DLD1 (cell line): ENCODE data around the gene TMEM270.
"Not testable (repeated sequence)": the region's sequence is repeated elsewhere in the genome, so short reads cannot be mapped to it uniquely, and the experiment has no call there.

ENCODE experiments used
- in situ Hi-C: cut with HindIII; loops from 2 replicates; pipeline ENCODE4 v1.10.0; 2017; ENCODE audit warnings: low sequenced_read_pairs

Gene TMEM270

GRCh38 chr7:73831834-73832651 lies 28.9 kb upstream of the TMEM270 start:
- in situ Hi-C loops, result no loop called here

DNA sequence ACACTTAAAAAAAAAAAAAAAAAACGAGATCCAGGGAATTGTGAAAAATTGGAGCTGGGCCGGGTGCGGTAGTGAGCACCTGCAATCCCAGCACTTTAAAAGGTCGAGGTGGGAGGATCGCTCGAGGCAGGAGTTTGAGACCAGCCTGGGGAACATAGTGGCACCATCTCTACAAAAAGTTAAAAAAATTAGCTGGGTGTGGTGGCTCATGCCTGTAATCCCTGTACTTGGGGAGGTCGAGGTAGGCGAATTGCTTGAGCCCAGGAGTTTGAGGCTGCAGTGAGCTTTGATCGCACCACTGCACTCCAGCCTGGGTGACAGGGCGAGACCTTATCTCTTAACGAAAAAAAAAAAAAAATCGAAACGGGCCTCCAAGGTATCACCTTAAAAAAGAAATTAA lies 28.2 kb upstream of the TMEM270 start:
- in situ Hi-C loops, result no loop called here

GRCh38 chr7:73833251-73833919 lies 27.6 kb upstream of the TMEM270 start:
- in situ Hi-C loops, result no loop called here

GRCh38 chr7:73834626-73835191 lies 26.2 kb upstream of the TMEM270 start:
- in situ Hi-C loops, result no loop called here

DNA sequence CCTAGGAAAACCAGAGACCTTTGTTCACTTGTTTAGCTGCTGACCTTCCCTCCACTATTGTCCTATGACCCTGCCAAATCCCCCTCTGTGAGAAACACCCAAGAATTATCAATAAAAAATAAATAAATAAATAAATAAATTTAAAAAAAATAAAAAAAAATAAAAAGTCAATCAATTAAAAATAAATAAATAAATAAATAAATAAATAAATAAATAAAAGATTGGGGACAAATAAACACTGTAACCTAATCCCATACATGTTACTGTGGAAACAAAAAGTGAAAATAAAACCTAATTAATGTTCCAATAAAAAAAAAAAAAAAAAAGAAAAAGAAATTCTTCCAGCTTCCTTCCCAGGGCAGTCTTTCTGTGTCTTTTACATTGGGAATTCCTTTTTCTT lies 23.8 kb upstream of the TMEM270 start:
- in situ Hi-C loops, result not testable (repeated sequence)

- in situ Hi-C loops, result no loop called here
These were observed 22.3 kb upstream of the TMEM270 start for GRCh38 chr7:73838642-73839041.

DNA sequence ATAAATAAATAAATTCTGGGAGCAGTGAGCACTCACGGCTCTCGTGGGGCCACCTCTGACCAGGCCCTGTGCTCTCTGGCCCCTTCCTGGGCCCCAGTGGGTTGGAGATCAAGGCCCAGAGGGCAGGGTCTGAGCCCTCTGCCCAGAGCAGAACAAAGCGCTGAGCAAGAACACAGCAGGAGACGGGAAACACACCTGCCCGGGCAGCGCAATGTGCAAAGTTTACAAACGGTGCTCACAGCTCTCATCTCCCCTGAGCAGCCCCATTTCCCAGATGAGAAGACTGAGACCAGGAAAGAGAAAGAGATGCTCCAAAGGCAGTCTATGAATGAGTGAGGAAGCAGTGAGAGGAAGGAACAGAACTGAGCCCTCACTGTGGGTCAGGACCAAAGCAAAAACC lies 21.7 kb upstream of the TMEM270 start:
- in situ Hi-C loops, result no loop called here

DNA sequence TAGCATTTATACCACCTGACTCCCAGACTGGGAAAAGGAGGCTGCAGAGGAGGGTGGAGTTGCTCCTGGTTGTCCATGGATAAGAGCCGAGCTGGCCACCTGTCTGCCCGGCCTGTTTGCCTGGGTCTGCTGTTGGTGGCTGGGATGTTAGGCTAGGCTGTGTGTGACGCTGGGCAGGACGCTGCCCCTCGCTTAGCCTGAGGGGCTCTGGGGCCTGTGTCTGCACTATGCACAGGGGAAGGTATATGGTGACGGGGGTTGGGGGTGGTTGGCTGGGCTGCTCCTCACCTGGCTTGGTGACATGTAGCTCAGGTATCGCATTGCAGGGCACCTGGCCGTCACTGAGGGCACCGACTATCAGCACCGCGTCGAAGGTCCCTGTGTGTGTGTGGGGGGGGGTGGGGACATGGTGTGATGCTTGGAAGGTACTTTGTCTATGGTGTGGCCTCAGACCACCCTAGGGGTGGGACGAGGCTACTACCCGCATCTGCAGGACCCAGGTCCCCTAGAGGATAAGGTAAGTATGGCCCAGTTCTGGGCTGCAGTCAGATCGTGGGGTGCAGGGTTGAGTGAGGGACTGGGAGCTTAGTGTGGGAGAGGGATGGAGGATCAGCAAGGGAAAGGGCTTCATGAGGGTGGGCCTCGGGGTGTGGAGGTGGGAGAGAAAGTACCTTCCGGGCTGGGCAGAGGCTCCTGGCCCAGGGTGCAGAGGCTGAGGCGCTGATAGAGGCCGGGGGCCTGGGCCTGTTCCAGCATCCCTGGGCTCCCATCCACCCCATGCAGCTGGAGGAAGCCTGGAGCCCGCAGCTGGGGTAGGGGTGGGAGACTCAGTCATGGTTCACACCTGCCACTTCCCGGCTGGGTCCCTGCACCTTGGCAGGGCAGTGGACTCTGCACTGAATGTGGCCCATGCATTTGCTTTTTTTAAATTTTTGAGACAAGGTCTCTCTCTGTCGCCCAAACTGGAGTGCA lies 20.9 kb upstream of the TMEM270 start:
- in situ Hi-C loops, result no loop called here

- in situ Hi-C loops, result no loop called here
These were observed 20.1 kb upstream of the TMEM270 start for GRCh38 chr7:73840715-73841379.

DNA sequence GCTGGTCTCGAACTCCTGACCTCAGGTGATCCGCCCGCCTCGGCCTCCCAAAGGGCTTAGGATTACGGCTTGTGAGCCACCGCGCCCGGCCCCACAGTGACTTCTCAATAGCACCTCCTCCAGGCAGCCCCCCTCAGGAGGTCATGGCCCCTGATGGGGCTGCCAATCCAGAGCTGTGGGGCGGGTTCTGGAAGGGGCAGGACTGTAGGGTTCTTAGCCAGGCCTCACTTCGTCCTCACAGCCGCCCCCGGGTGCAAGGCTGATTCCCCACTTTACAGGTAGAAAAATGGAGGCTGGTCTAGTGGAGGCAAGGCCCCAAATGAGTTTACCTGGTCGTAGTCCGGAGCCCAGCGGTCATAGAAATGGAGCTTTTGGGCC lies 19.3 kb upstream of the TMEM270 start:
- in situ Hi-C loops, result no loop called here

DNA sequence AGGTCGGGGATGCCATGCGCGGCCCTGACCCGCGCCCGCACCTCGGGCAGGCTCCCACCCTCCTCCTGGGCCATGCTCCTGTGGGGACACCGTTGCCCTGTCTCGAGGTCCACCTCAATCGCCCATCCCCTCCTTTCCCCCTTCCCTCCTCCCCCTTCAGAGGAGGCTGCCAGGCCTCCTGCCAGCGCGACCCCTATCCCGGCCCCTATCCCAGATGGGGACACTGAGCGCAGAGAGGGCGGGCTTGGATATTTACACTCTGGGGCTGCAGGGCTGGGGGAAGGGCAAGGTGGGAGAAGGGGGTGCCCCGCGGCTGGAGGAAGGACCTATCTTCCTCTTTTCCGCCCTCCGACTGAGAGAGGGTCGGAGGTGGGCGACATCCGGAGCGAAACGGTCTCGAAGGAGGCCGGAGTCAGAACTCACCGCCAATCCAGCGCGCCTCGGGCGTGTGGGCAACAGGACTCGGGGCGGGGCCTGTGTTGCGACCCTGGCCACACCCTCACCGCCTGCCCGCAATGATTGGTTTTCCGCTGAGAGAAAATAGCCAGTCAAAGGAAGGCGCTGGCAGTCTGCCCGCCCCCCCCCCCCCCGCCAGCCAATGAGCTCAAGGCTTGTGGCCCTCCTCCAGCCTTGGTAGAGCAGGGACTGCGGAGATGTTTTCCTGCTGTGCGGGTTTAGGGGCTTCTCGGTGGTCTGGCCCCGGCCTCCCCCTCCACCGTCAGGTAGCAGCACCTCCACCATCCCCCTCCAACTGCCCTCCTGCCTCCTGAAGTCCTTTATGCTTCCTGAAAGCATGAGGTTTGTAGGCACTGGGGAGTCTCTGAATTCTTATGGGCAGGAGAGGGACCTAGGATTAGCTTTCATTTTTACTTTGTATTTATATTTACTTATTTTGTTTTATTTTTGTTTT lies 18.6 kb upstream of the TMEM270 start, which contains the start of gene METTL27:
Gene METTL27, minus strand, starts transcription at position 450 of the 910 bp plus-strand sequence. Its CDS starts 376 bp downstream, at position 74.
- in situ Hi-C loops, result no loop called here

DNA sequence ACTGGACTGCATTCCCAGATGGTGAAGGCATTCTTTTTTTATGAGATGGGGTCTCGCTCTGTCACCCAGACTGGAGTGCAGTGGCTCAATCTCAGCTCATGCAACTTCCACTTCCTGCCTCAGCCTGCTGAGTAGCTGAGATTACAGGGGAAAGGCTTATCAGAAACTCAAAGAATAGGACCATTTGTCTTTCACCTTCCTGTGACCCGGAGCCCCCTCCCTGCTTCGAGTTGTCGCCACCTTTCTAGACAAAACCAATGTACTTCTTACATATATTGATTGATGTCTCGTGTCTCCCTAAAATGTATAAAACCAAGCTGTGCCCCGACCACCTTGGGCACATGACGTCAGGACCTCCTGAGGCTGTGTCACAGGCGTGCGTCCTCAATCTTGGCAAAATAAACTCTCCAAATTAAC lies 16.8 kb upstream of the TMEM270 start:
- in situ Hi-C loops, result no loop called here

DNA sequence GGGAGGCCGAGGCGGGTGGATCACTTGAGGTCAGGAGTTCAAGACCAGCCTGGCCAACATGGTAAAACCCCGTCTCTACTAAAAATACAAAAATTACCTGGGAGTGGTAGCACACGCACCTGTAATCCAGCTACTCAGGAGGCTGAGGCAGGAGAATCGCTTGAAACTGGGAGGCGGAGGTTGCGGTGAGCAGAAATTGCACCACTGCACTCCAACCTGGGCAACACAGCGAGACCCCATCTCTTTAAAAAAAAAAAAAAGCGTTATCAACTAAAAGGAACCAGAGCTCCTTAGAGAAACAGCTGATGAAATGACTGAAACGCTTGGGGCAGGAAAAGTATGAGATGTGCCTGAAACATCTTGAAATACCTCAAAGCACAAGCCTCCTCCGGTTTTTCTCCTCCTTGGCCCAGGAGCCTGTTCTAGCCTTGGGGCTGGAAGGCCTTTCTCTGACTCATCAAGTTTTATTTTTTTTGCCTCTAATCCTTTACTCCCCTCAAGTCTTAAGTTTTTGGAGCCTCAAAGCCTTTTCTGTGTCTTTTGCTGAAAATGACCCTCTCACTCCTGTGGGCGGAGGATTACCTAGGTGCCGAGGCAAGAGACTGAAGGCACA lies 16.0 kb upstream of the TMEM270 start:
- in situ Hi-C loops, result no loop called here

GRCh38 chr7:73845701-73846195 lies 15.2 kb upstream of the TMEM270 start:
- in situ Hi-C loops, result not testable (repeated sequence)

- in situ Hi-C loops, result no loop called here
These were observed 12.8 kb upstream of the TMEM270 start for GRCh38 chr7:73847941-73848723.

- in situ Hi-C loops, result no loop called here
These were observed 10.2 kb upstream of the TMEM270 start for GRCh38 chr7:73850781-73851207.

DNA sequence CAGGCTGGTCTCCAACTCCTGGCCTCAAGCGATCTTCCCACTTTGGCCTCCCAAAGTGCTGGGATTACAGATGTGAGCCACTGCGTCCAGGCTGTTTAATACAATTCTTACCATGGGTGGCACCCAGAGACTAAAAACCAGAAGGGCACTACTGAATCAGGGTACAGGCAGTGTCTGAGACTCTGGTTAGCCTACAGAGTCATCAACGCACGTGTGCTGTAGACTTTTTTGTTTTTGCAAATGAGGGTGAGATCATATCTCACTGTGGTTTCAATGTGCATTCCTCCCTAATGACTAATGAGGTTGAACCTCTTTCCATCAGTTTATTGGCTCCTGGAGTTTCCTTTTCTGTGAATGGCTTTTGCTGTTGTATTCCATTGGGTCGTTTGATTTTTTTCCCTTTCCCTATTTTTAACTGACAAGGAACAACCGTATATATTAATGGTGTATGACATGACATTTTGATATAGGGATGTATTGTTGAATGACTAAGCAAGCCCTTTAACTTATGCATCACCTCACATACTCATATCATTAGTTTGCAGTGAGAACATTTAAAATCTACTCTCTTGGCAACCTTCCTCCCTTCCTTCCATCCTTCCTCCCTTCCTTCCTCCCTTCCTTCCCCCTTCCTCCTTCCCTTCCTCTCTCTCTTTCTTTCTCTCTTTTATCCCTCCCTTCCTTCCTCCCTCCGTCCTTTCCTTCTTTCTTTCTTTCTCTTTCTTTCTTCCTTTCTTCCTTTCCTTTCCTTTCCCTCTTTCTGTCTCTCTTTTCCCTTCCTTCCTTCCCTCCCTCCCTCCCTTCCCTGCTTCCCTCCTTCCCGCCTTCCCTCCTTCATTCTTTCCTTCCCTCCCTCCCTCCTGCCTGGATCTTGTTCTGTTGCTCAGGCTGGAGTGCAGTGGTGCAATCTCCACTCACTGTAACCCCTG lies 9.3 kb upstream of the TMEM270 start:
- in situ Hi-C loops, result no loop called here
